NCI-H2171 treated with DMSO at 0.1 percent for 48 hours (cell line): ENCODE results near the gene SLMAP.
"Not testable (repeated sequence)": the region's sequence is repeated elsewhere in the genome, so short reads cannot be mapped to it uniquely, and the experiment has no call there.

ENCODE experiments used
- DNase-seq: peaks from one replicate; lab custom pipeline; 2025; lab: John Stamatoyannopoulos, UW

Gene SLMAP

DNA sequence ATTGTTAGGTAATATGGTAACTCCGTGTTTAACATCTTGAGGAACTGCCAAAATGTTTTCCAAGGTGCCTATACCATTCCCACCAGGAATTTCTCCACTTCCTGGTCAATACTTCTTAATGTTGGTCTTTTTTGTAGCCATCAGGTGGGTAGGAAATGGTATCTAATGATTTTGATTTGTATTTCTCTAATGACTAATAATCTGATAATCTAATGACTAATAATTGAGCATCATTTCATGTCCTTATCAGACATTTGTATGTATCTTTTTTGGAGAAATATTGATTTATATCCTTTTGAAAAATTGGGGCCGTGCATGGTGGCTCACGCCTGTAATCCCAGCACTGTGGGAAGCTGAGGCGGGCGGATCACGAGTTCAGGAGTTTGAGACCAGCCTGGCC lies 38.8 kb downstream of the SLMAP start:
- no peak for DNase-seq

DNA sequence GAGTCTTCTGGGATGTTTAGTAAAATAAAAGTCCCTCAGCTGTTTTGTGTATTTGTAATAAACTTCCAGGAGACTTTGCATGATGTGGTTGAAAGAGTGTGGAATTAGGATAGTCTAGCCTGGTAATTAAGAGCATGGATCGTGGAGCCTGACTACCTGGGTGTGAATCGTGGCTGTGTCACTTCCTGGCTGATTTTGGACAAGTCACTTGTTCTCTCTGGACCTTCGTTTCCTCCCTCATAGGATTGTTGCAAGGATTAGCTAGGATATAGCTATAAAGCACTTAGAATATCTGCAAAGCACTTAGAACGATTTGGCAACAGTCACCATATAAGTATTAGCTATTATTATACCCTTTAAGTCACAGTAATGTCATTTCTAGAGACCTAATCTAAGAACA lies 40.2 kb downstream of the SLMAP start:
- no peak for DNase-seq

DNA sequence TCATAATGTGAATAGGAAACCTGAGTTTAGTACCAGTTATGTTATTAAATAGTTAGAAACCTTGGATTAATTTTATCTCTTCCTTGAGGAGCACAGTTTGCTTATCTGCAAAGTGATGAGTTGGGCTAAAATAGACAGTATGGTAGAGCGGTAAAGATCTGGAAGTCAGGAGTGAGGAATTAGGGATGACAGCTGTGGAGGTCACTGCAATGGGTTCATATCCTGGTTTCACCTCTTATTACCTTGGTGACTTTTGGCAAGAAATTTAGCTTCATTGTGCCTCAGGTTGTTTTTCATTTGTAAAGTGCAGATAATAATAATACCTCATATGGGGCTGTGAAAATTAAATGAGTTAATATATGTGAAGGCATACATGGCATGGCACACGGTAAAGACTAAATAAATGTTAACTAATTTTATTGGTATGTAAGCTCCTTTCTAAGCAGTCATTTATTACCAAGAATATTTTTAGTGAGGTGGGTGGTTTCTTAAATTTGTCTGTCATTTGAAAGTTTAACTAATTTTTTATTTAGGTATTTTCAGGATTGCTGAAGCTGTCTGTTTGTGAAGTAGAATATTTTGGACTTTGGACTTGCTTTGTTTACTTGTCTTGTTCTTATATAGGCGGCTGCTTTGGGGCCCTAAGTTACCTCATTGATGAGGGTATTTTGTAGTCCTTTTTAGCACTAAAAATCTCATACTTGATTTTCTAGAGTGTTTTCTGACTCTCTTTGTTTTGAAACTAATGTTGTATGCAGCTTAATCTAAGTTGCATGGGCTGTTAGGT lies 41.8 kb downstream of the SLMAP start:
- DNase-seq = no peak

DNA sequence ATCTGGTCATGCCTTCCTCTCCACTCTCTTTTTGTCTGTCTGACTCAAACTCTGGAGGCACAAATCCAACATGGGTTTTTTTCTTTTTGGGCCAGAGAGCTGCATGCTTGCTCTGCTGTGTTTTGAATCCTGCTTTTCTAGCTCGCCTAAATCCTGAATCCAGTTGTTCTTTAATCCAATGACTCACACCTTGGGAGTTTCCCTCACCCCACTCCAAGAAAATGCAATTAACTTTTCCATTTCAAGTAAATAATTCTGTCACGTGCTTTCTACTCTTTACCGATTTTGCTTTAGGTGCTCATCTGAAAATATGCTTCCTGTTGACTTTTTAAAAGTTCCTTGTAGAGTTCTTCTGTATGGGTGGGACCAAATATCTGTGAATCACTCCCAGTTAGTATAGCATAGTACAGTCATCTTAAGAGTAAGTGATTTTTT lies 47.6 kb downstream of the SLMAP start:
- no peak for DNase-seq

DNA sequence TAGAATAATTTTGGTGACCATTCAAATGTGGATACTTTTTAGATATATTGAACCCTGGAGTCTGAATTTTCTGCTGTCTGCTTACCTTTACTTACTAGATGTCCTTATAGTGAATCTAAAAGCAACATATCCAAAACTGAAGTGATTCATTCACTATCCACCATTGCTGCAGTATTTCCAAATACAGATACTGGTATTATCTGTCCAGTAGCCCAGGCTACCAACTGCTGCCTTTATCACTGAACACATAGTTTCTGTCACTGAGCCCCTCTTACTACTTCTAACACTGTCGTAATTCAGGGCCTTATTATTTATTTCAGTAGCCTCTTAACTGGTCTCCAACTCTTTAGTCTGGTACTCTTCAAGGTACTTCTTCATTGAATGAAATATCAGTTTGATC lies 49.2 kb downstream of the SLMAP start:
- DNase-seq = no peak

DNA sequence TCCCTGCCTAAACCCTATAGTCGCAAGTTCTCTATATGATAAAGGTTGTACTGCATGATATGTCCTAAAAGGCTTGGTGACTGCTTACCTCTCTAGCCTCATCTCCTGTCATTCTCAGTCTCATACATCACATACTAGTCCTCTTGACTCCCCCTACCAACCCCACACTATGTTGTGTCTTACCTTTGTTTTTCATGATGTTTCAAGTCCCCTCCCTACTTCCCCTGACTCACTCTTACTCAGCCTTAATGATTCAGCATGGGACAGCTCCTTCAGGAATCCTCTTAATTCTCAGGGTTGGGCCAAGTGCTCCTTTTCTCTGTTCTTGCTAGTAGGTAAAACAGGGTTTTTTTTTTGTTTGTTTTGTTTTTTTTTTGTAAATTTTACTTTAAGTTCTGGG lies 49.6 kb downstream of the SLMAP start:
- DNase-seq = no peak

DNA sequence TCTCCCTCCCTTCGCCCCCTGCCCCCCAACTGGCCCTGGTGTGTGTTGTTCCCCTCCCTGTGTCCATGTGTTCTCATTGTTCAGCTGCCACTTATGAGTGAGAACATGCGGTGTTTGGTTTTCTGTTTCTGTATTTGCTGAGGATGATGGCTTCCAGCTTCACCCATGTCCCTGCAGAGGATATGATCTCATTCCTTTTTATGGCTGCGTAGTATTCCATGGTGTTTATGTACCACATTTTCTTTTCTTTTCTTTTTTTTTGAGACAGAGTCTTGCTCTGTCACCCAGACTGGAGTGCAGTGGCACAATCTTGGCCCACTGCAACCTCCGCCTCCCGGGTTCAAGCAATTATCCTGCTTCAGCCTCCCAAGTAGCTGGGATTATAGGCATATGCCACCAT lies 50.1 kb downstream of the SLMAP start:
- not testable (repeated sequence) for DNase-seq

DNA sequence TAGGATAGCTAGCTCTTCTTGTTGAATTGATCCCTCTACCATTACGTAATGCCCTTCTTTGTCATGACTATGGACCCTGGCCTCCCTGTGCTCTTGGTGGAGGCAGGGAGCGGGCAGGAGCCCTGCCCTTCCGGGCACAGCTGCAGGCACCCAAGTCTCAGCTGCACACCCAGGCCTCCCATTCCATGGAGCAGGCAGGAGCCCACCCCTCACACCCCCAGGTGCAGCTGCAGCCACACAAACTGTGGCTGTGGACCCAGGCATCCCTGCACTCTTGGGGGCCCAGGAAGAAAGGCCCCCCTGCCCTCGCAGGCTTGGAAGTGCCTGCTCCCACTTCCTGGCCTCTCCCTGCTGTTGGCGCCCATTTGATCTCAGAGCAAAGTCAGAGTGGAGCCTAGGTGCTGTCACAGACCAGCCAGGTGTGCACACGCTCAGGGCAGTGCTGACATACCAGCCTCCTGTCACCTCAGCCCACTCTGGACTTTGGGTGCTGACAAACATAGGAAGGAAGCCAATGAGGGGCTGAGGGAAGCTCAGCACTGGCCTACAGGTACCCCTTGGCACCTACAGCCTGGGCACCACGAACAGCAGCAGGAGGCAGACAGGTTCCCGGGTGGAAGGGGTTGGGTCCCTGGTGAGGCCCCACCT lies 53.0 kb downstream of the SLMAP start:
- no peak for DNase-seq

DNA sequence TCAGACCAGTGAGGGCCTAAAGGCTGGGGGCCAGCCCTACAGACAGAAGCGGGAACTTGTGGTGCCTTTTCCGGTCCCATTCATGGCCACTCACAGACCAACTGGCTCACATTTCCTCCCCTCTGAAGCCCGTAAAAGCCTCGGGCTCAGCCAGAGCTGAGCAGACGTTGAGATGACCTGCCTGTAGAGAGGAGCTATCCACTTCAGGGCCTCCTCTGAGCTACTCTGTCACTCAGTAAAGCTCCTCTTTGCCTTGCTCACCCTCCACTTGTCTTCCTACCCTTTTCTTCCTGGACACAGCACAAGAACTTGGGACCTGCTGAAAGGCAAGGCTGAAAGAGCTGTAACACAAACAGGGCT lies 53.5 kb downstream of the SLMAP start:
- no peak for DNase-seq

DNA sequence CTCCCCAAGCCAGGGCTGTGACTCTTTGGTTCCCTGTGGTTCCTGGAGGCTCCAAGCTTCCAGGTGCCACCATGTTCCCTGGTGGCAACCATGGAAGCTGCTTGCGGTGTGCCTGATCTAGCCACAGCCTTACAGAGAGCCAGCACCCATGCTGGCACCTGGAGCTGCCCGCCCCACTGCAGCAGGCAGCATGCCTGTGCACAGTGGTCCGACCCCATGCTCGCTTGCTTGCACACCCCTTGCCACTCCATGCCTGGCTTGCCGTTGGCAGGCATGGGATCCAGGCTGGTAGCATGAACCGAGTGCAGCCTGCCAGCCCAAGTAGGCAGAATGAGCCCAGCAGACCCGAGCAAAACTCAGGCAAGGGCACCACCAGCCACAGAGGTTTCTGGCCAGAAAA lies 53.9 kb downstream of the SLMAP start:
- DNase-seq = no peak

DNA sequence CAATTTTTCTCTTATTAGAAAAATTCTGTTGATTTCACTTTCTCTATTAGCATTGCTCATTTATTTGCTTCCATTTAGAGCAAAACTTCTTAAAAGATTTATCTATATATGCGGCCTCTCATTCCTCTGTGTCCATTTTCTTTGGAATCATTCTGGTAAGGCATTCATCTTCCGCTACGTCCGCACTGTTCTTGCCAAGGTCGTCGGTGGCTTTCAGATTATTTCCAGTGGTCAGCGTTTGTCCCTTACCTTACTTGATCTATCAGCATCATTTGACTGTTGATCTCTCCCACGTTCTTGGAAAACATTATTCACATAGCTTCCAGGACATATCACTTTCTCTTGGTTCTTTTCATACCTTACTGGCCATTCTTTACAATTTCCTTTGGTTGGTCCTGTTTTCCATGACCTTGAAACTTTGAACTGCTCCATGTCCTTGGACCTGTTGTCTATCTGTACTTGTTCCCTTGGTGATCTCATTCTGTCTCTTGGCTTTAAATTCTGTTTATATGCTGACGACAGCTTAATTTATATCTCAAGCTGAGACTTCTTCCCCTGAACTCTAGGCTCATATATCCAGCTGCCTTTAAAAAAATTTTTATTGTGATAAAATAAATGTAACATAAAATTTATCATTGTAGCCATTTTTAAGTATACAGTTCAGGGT lies 54.5 kb downstream of the SLMAP start:
- DNase-seq = no peak

DNA sequence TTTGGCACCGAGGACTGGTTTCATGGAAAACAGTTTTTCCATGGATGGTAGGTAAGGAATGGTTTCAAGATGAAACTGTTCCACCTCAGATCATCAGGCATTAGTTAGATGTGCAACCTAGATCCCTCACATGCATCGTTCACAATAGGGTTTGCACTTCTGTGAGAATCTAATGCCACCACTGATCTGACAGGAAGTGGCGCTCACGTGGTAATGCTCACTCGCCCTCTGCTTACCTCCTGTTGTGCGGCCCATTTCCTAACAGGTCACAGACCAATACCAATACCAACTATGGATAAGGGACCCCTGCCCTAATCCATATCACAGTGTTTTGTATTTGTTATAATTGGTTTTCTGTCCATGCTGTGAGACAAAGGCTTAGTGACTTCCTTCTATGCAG lies 58.9 kb downstream of the SLMAP start:
- no peak for DNase-seq

DNA sequence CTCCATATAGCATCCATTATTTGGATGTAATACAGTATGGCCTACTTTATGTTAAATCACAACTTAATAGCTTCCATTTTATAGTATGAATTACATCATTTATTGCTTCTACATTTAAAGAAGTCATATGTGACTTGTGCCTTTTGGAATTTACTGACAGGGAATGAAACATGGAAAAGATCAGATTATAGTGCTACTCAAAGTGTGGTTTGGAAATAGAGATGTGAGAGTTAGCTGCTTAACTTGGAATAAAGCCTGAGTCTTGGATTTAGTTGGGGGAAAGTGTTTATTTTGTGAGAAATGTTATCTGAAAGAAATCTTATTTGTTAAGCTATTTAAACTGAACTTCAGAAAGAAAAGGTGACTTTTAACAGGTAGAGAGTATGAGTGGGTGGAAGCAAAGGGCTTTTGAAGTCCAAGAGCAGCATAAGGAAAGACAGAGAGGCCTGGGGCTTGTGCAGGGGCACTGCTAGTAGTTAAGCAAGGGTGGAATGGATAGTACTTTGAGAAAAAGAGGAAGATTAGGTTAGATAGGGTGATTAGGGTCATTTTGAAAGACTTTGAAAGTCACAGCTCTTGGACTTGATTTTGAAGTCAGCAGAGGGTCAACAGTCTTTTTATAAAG lies 60.5 kb downstream of the SLMAP start:
- DNase-seq = no peak

DNA sequence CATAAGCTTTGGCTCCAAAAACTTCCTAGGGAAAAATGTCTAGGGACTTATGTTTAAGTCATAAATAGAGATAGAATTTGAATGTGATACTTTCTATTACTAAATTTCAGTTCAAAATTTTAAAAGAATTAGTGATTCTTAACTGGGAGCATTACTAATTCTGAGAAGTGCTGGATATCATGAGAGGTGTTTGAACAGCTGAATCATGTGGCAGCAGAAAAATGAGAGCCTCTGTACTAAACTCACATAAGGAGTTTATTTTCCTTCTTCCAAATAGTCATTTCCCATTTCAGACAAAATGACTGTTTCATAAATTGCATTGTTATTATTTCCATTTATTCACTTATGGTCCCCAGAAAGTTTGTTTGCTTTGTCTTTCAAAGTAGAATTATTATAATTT lies 62.7 kb downstream of the SLMAP start:
- no peak for DNase-seq

DNA sequence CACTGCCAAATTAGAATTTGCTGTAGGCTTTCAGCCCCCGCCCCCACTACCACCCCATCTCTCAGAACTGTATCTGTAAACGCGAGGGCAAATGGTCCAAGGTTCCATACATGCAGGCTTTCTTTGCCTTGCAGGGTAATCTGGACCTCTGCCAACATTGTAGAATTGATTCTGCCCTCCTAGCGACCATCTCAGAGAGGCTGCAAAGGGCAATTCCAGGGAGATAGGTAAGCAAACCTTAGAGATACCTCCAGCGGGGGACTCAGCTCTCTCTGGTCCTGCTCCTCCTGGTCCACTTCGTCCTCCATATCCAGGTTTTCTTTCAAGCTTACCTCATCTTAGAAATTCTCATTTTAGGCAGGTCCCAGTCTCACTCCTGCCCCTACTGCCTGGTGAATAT lies 64.4 kb downstream of the SLMAP start:
- no peak for DNase-seq

DNA sequence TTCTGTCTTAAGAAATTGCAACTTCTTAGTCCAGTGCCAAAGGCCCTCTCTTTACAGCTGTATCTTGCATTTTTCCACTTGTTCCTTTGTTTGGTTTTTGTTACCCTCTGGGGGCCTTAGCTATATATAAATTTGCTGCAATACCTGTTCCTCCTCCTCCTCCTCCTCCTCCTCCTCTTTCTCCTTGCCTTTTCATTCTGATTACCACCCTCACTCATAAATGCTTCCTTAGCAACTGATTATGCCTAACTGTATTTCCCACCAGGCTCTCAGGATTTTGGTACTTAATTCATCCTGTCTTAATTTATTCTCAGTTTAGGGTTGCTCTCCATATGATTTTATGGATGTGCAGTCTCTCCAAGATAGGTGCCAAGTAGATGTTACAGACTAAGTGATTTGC lies 65.7 kb downstream of the SLMAP start:
- no peak for DNase-seq

DNA sequence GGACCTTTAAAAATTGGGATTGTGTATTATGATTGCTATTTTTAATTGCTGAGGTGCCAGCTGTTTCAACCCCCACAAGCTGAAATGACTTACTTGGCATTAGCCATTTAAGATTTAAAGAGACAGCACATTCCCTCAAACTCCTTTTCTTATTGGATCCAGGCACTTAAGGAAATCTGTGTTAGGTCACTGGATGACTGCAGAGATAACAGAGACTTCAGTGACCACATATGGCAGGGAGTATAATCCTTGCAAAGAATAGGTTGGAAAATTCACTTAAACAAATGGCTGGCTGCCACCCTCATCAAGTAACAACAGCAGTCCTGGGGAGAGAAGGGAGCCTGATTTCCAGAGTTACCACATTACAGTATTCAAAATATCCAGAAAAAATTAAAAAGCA lies 66.6 kb downstream of the SLMAP start:
- no peak for DNase-seq

DNA sequence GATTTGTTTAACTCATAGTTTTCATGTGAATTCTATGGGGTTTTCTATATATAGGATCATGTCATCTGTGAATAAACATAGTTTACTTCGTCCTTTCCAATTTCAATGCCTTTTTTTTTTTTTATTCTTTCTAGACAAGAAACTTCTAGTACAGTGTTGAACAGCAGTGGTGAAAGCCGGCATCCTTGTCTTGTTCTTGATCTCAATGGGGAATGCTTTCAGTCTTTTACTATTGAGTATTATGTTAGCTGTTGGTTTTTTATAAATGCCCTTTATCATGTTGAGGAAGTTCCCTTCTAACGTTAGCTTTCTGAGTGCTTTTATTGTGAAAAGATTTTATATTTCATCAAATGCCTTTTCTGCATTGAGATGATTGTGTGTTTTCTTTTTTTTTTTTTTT lies 69.0 kb downstream of the SLMAP start:
- no peak for DNase-seq

DNA sequence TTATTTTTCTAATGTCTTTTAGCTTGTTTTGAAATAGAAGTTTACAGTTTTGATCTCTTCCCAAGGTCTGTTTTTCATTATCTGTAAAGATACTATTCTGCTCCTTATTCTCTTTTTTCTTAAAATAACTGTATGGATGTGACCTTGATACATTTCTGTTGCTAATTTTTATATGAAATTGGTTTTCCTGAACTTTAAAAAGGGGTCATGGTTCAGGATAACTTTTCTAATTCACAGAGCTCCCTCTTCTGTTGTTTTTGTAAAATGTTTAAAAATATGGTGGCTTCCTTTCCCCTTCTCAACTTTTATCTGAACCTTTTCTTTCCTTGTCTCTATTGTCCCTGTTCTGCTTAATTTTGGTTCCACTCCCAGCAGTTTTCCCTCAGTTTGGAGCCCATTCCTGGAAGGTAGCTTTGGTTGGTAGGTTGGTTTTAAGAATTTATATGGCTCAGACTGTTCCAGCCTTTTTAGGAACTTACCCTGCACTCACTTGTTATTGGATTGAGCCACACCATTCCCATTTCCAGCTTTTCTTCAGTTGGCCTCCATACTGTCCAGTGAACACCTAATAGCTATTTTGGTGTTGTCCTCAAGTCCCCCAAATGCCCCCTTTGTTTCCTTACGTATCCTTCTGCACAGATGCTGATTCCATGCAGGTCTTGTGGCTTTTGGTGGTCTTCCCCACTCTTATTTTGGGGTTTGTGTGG lies 70.3 kb downstream of the SLMAP start:
- DNase-seq = no peak

DNA sequence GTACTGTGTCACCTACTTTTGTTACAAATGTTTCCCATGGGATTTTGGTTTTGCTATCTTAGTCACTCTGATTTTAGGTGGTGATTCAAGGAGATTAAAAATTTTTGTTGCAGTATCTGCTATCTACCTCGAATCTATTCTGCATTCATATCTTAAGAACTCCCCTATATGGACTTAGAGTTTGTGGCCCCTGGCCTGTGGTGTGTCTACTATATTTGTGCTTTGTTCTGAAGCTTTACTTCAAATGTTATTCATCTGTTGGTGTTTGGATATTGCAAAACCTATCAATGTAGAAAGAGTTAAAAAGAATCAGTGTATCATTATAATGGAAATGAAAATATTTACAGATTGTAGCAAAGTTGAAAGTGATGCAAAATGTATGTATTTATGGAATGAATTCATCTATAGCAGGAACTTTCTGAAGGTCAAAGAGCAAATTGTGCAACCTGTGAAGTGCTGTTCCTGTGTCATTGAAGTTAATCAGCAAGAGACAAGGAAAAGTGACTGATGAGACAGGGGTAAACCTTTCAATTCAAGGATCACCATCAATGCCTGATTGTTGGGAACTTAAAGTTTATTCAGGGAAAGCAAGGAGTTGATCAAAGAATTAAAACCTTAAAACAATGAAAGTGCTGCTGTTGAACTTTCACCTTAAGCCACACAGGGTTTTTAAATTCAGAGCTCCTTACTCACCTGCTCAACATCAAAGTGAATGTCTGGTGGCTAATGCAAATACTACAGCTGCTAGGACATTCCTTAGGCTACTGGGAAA lies 71.0 kb downstream of the SLMAP start:
- DNase-seq = no peak

DNA sequence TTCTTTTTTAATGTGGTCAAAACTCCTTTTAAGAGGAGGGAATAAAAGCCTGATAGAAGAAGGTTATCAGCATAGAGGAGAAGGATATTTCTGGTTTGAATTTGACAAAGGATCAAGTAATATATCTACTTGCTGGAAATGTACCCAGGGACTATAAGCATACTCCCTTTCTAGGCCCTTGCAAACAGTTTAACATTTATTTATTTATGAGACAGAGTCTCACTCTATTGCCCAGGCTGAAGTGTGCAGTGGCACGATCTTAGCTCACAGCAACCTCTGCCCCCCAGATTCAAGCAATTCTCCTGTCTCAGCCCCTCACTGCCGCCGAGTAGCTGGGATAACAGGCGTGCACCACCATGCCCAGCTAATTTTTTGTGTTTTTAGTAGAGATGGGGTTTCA lies 71.6 kb downstream of the SLMAP start:
- DNase-seq = no peak

DNA sequence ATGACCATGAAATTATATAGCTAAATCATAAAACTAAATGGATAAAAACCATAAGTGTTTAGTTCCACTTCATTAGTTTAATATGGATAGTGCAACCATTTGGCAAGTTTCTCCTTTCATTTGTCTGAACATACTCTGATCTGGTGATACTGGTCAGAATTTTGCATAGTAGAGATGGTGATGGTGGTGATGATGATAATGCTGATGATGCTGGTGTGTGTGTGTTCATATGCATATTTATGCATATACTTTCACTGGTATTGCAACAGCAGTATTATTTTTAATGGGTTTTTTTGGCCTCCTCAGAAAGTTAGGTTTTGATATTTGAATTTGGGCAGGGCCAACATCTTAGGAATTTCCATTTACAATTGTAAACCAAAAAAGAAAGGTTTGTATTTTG lies 76.4 kb downstream of the SLMAP start:
- no peak for DNase-seq
